Neural cell (in vitro differentiated cells): ENCODE results near the gene PLEKHD1. TPM values are rescaled to one million over a fixed set of nuclear protein-coding genes. Genes with fewer than 3 reads are reported as not detected.
"Not testable (repeated sequence)": the region's sequence is repeated elsewhere in the genome, so short reads cannot be mapped to it uniquely, and the experiment has no call there.

Source experiments
- H2AFZ ChIP-seq: fragments of 200-600, 300-800 bp; sonication (generic), shearing (Covaris generic); 2 replicates; pipeline ENCODE4 v1.6.0; 2014; ENCODE audit warnings: low read depth, mild to moderate bottlenecking, antibody characterized with exemption, low read length, moderate library complexity
- H3F3A ChIP-seq: fragments of 200-600 bp; shearing (Covaris generic); 2 replicates; pipeline ENCODE4 v1.6.1; 2016; ENCODE audit warnings: mild to moderate bottlenecking, moderate library complexity, mixed read lengths, antibody characterized with exemption, low read length; ENCODE audit not compliant: insufficient read depth, poor library complexity, severe bottlenecking
- H3K27ac ChIP-seq: fragments of 200-600, 300-800 bp; sonication (generic), shearing (Covaris generic); 2 replicates; pipeline ENCODE4 v1.5.1; 2014; ENCODE audit warnings: mild to moderate bottlenecking, low read length, moderate library complexity
- H3K27me3 ChIP-seq: fragments of 300-800, 200-600 bp; sonication (generic), shearing (Covaris generic); 2 replicates; pipeline ENCODE4 v1.6.0; 2014; ENCODE audit warnings: mild to moderate bottlenecking, low read depth, low read length, moderate library complexity; ENCODE audit not compliant: insufficient read depth
- H3K36me3 ChIP-seq: fragments of 300-800, 200-600 bp; sonication (generic), shearing (Covaris generic); 2 replicates; pipeline ENCODE4 v1.5.1; 2014; ENCODE audit warnings: mild to moderate bottlenecking, antibody characterized with exemption, low read length, moderate library complexity; ENCODE audit not compliant: insufficient read depth
- H3K4me2 ChIP-seq: fragments of 300-800, 200-600 bp; sonication (generic), shearing (Covaris generic); 2 replicates; pipeline ENCODE4 v1.6.0; 2014; ENCODE audit warnings: mild to moderate bottlenecking, low read length
- H3K4me3 ChIP-seq: fragments of 300-800, 200-600 bp; sonication (generic), shearing (Covaris generic); 2 replicates; pipeline ENCODE4 v1.5.1; 2014; ENCODE audit warnings: mild to moderate bottlenecking, low read length, moderate library complexity
- H3K79me2 ChIP-seq: fragments of 200-600 bp; shearing (Covaris generic); replicated peaks from 2 replicates; pipeline ENCODE4 v1.6.0; 2014; ENCODE audit warnings: mild to moderate bottlenecking, low read length, moderate library complexity; ENCODE audit not compliant: insufficient read depth
- H3K9ac ChIP-seq: fragments of 300-800, 200-600 bp; sonication (generic), shearing (Covaris generic); 2 replicates; pipeline ENCODE4 v1.6.1; 2016; ENCODE audit warnings: mild to moderate bottlenecking, low read length, mixed read lengths
- H3K9me2 ChIP-seq: fragments of 200-600 bp; shearing (Covaris generic); 2 replicates; pipeline ENCODE4 v1.6.1; 2016; ENCODE audit warnings: mild to moderate bottlenecking, low read length, mixed read lengths; ENCODE audit not compliant: insufficient read depth
- H3K9me3 ChIP-seq: fragments of 200-600, 300-800 bp; sonication (generic), shearing (Covaris generic); 2 replicates; pipeline ENCODE4 v1.6.1; 2016; ENCODE audit warnings: mild to moderate bottlenecking, mixed run types, low read length, moderate library complexity, mixed read lengths
- H4K20me1 ChIP-seq: fragments of 200-600 bp; shearing (Covaris generic); 2 replicates; pipeline ENCODE4 v1.6.1; 2016; ENCODE audit warnings: mild to moderate bottlenecking, mixed run types; ENCODE audit not compliant: insufficient read depth
- CTCF ChIP-seq: fragments of 450-650 bp; IDR thresholded peaks from 2 replicates; pipeline ENCODE4 v1.5.1; 2014; ENCODE audit warnings: antibody characterized with exemption, mild to moderate bottlenecking, moderate library complexity; ENCODE audit not compliant: poor library complexity, severe bottlenecking
- EP300 ChIP-seq: fragments of 450-650 bp; conservative IDR thresholded peaks from 2 replicates; pipeline ENCODE4 v1.6.1; 2014; ENCODE audit warnings: antibody characterized with exemption, mild to moderate bottlenecking, moderate library complexity; ENCODE audit not compliant: poor library complexity, severe bottlenecking
- EZH2 ChIP-seq: fragments of 200-600, 300-800 bp; shearing (Covaris generic), sonication (generic); IDR thresholded peaks from 2 replicates; pipeline ENCODE4 v1.6.1; 2014; ENCODE audit warnings: antibody characterized with exemption, low read length, borderline replicate concordance, mild to moderate bottlenecking; ENCODE audit not compliant: insufficient read depth, poor library complexity, severe bottlenecking
- MXI1 ChIP-seq: fragments of 450-650 bp; conservative IDR thresholded peaks from 2 replicates; pipeline ENCODE4 v1.6.1; 2014; ENCODE audit warnings: antibody characterized with exemption, mild to moderate bottlenecking; ENCODE audit not compliant: poor library complexity, severe bottlenecking
- POLR2AphosphoS5 ChIP-seq: IDR thresholded peaks from 2 replicates; pipeline ENCODE4 v1.6.1; 2012
- RAD21 ChIP-seq: fragments of 450-650 bp; conservative IDR thresholded peaks from 2 replicates; pipeline ENCODE4 v1.6.1; 2014; ENCODE audit warnings: antibody characterized with exemption, mild to moderate bottlenecking, moderate library complexity
- REST ChIP-seq: IDR thresholded peaks from 2 replicates; pipeline ENCODE4 v1.6.1; 2012; ENCODE audit warnings: borderline replicate concordance
- SMC3 ChIP-seq: fragments of 450-650 bp; conservative IDR thresholded peaks from 2 replicates; pipeline ENCODE4 v1.6.1; 2014; ENCODE audit warnings: antibody characterized with exemption, mild to moderate bottlenecking, moderate library complexity; ENCODE audit not compliant: poor library complexity
- TAF1 ChIP-seq: IDR thresholded peaks from 2 replicates; pipeline ENCODE4 v1.6.1; 2012; ENCODE audit warnings: low read depth
- polyA plus RNA-seq: library from polyadenylated mRNA; depleted of rRNA; stranded (reverse); fragments of >200 nt; gene quantifications from 2 replicates; pipeline ENCODE4 v1.2.3, GENCODE V29; 2014

PLEKHD1 gene
- polyA plus RNA-seq, 1 donor from 2014 or later = 0.52 TPM

GRCh38 chr14:69473946-69474345, 10.6 kb upstream of the PLEKHD1 start:
- Histone ChIP-seq H3K9me3 (no peaks in the 10 kb centered on the region), H3K9me2 (no peaks in the 10 kb centered on the region), H4K20me1 (no peaks in the 10 kb centered on the region), H3K36me3 (no peaks in the 10 kb centered on the region), H3K79me2 (no peaks in the 10 kb centered on the region), H3K9ac (no peak overlapping the region), H3K4me2 (no peak overlapping the region), H3F3A (no peaks in the 10 kb centered on the region), H3K27me3 (no peaks in the 10 kb centered on the region), H2AFZ (no peak overlapping the region), H3K27ac (no peak overlapping the region), H3K4me3 (no peak overlapping the region)
- no peak for TF ChIP-seq TAF1
- no peak for TF ChIP-seq CTCF
- TF ChIP-seq SMC3 = no peak
- TF ChIP-seq RAD21 = no peak
- TF ChIP-seq EZH2 = no peak
- no peak for TF ChIP-seq EP300
- no peak for TF ChIP-seq MXI1
- no peak for TF ChIP-seq REST
- no peak for TF ChIP-seq POLR2AphosphoS5

GRCh38 chr14:69475194-69475818, 9.2 kb upstream of the PLEKHD1 start:
- Histone ChIP-seq H3K9ac (no peak overlapping the region), H3K4me3 (no peak overlapping the region), H3K79me2 (no peaks in the 10 kb centered on the region), H4K20me1 (no peaks in the 10 kb centered on the region), H2AFZ (no peak overlapping the region), H3K36me3 (no peaks in the 10 kb centered on the region), H3K9me3 (no peaks in the 10 kb centered on the region), H3F3A (no peaks in the 10 kb centered on the region), H3K27me3 (no peaks in the 10 kb centered on the region), H3K9me2 (no peaks in the 10 kb centered on the region), H3K4me2 (no peak overlapping the region), H3K27ac (no peak overlapping the region)
- TF ChIP-seq POLR2AphosphoS5 (no peak), CTCF (peak; percentile 14)

- H3K27ac ChIP-seq, H3K9me3 ChIP-seq, H3K9me2 ChIP-seq, H3K79me2 ChIP-seq, H3K27me3 ChIP-seq, H3K4me2 ChIP-seq, H3K9ac ChIP-seq, H3K4me3 ChIP-seq, H2AFZ ChIP-seq, H3F3A ChIP-seq, H3K36me3 ChIP-seq, H4K20me1 ChIP-seq: not testable (repeated sequence)
Observed at GRCh38 chr14:69476824-69477450, 7.6 kb upstream of the PLEKHD1 start.

- not testable (repeated sequence) for H3F3A ChIP-seq, H3K36me3 ChIP-seq, H3K9ac ChIP-seq, H3K4me2 ChIP-seq, H3K27ac ChIP-seq, H4K20me1 ChIP-seq, H3K9me2 ChIP-seq, H2AFZ ChIP-seq, H3K9me3 ChIP-seq, H3K4me3 ChIP-seq, H3K79me2 ChIP-seq
- peaks cover 17% of the 10 kb centered on the region for H3K27me3 ChIP-seq
Observed at GRCh38 chr14:69478055-69478454, 6.5 kb upstream of the PLEKHD1 start.
